H1 (cell line): ENCODE results near the gene STRIP2. TPM values are rescaled to one million over a fixed set of nuclear protein-coding genes. Genes with fewer than 3 reads are reported as not detected.

ENCODE experiments used
- CTCF ChIA-PET: fragments of 300-600 bp; sonication (Branson Sonifier 250); formaldehyde crosslinking; loops from one replicate; lab custom pipeline; 2021; ENCODE audit not compliant: partially characterized antibody; lab: Charles Lee
- POLR2A ChIA-PET: fragments of 300-600 bp; sonication (Branson Sonifier 250); formaldehyde crosslinking; loops from one replicate; lab custom pipeline; 2021; ENCODE audit warnings: inconsistent platforms; ENCODE audit not compliant: partially characterized antibody; lab: Charles Lee
- DNase-seq, 2 experiments: peaks; one replicate each; pipeline versions ENCODE4 v3.0.0 to v3.0.0-alpha.2; 2010 to 2022; ENCODE audit warnings: low spot score in 2 of 2, low read depth in 1 of 2, mixed read lengths in 1 of 2
- FAIRE-seq: peaks from 2 replicates; lab custom pipeline; 2011; peaks lifted over from hg19 to GRCh38; lab: Jason Lieb, UNC
- H2AFZ ChIP-seq: 2 replicates; pipeline ENCODE4 v1.8.1; 2012; ENCODE audit warnings: low read length, inconsistent platforms
- H2AK5ac ChIP-seq: 2 replicates; pipeline ENCODE4 v1.6.1; 2013; ENCODE audit warnings: low read depth, low read length
- H2BK120ac ChIP-seq: replicated peaks from 2 replicates; pipeline ENCODE3; 2013; ENCODE audit warnings: low read depth, low read length, inconsistent platforms
- H2BK12ac ChIP-seq: 2 replicates; pipeline ENCODE4 v1.6.1; 2013; ENCODE audit warnings: low read depth, low read length
- H2BK15ac ChIP-seq: 2 replicates; pipeline ENCODE4 v1.6.1; 2013; ENCODE audit warnings: low read length
- H2BK20ac ChIP-seq: 2 replicates; pipeline ENCODE4 v1.6.1; 2013; ENCODE audit warnings: low read length
- H2BK5ac ChIP-seq: 2 replicates; pipeline ENCODE4 v1.6.1; 2013; ENCODE audit warnings: low read depth, low read length
- H3K14ac ChIP-seq: 2 replicates; pipeline ENCODE4 v1.6.1; 2013; ENCODE audit warnings: inconsistent platforms; ENCODE audit not compliant: insufficient read length
- H3K18ac ChIP-seq: 2 replicates; pipeline ENCODE4 v1.6.1; 2013; ENCODE audit warnings: low read length; ENCODE audit errors: extremely low read depth
- H3K23ac ChIP-seq: 2 replicates; pipeline ENCODE4 v1.6.1; 2013; ENCODE audit warnings: inconsistent platforms; ENCODE audit not compliant: insufficient read length
- H3K23me2 ChIP-seq: 2 replicates; pipeline ENCODE4 v1.6.1; 2013; ENCODE audit warnings: low read depth, low read length
- H3K27ac ChIP-seq: 2 replicates; pipeline ENCODE4 v1.6.1; 2011; ENCODE audit warnings: low read depth, low read length, inconsistent platforms
- H3K27me3 ChIP-seq, 4 experiments: replicated peaks in 1 of 4; 1 replicate in 1 of 4; 2 replicates in 3 of 4; pipeline versions ENCODE4 v1.6.1 to v1.8.1; 2011 to 2013; ENCODE audit warnings: low read length in 3 of 4, mild to moderate bottlenecking in 3 of 4, inconsistent platforms in 2 of 4, mixed read lengths in 2 of 4, moderate library complexity in 1 of 4; ENCODE audit not compliant: control insufficient read depth in 3 of 4, insufficient read depth in 3 of 4; ENCODE audit errors: extremely low read depth in 1 of 4
- H3K36me3 ChIP-seq, 4 experiments: 2 replicates each; pipeline versions ENCODE4 v1.6.1 to v1.8.1; 2011 to 2013; ENCODE audit warnings: mild to moderate bottlenecking in 4 of 4, low read length in 3 of 4, moderate library complexity in 2 of 4, control low read depth in 1 of 4, inconsistent platforms in 1 of 4; ENCODE audit not compliant: insufficient read depth in 4 of 4, control insufficient read depth in 2 of 4
- H3K4ac ChIP-seq: replicated peaks from 2 replicates; pipeline ENCODE3; 2013; ENCODE audit warnings: low read length, low read depth, mixed read lengths, inconsistent platforms; ENCODE audit not compliant: insufficient read length
- H3K4me1 ChIP-seq, 4 experiments: replicated peaks in 1 of 4; 1 replicate in 1 of 4; 2 replicates in 3 of 4; pipeline versions ENCODE4 v1.6.1 to v1.8.1; 2011 to 2013; ENCODE audit warnings: low read length in 3 of 4, inconsistent platforms in 2 of 4, mixed read lengths in 1 of 4; ENCODE audit not compliant: insufficient read depth in 4 of 4, control insufficient read depth in 3 of 4
- H3K4me2 ChIP-seq, 2 experiments: 2 replicates each; pipeline versions ENCODE4 v1.6.1 to v1.8.1; 2011 to 2013; ENCODE audit warnings: low read depth in 2 of 2, low read length in 2 of 2, control low read depth in 1 of 2, inconsistent platforms in 1 of 2, mild to moderate bottlenecking in 1 of 2; ENCODE audit not compliant: insufficient read depth in 1 of 2
- H3K4me3 ChIP-seq, 4 experiments: fragments of 200-600, 300-600 bp in 1 of 4; sonication (generic), shearing (Covaris generic), sonication (Bioruptor Twin) in 1 of 4; 2 replicates each; pipeline versions ENCODE4 v1.5.1 to v1.8.1; 2011 to 2016; ENCODE audit warnings: low read length in 4 of 4, low read depth in 3 of 4, control low read depth in 2 of 4, inconsistent platforms in 2 of 4, mild to moderate bottlenecking in 2 of 4, mixed read lengths in 1 of 4, moderate library complexity in 1 of 4; ENCODE audit not compliant: insufficient read depth in 2 of 4; ENCODE audit errors: extremely low read depth in 1 of 4
- H3K56ac ChIP-seq: replicated peaks from 2 replicates; pipeline ENCODE3; 2013; ENCODE audit warnings: low read depth, mild to moderate bottlenecking, mixed read lengths, low read length, inconsistent platforms; ENCODE audit not compliant: insufficient read length
- H3K79me1 ChIP-seq: 2 replicates; pipeline ENCODE4 v1.6.1; 2013; ENCODE audit warnings: low read depth, low read length, control low read depth
- H3K79me2 ChIP-seq, 2 experiments: 2 replicates each; pipeline versions ENCODE4 v1.6.1 to v1.8.1; 2012 to 2013; ENCODE audit warnings: low read length in 2 of 2, mild to moderate bottlenecking in 2 of 2, inconsistent platforms in 1 of 2; ENCODE audit not compliant: insufficient read depth in 2 of 2, control insufficient read depth in 1 of 2
- H3K9ac ChIP-seq, 4 experiments: replicated peaks in 1 of 4; 1 replicate in 1 of 4; 2 replicates in 3 of 4; pipeline versions ENCODE4 v1.6.1 to v1.8.1; 2011 to 2013; ENCODE audit warnings: low read depth in 3 of 4, low read length in 3 of 4, control low read depth in 2 of 4, mild to moderate bottlenecking in 2 of 4, moderate library complexity in 2 of 4, inconsistent platforms in 1 of 4; ENCODE audit errors: extremely low read depth in 1 of 4
- H3K9me3 ChIP-seq, 2 experiments: 2 replicates each; pipeline versions ENCODE4 v1.6.1 to v1.8.1; 2012 to 2013; ENCODE audit warnings: mild to moderate bottlenecking in 2 of 2, moderate library complexity in 2 of 2, control low read depth in 1 of 2, inconsistent platforms in 1 of 2, low read depth in 1 of 2, low read length in 1 of 2, mixed read lengths in 1 of 2; ENCODE audit not compliant: insufficient read depth in 2 of 2
- H4K20me1 ChIP-seq, 2 experiments: replicated peaks in 1 of 2; 2 replicates each; pipeline versions ENCODE3 to v1.8.1; 2011 to 2013; ENCODE audit warnings: inconsistent platforms in 2 of 2, low read length in 2 of 2, mild to moderate bottlenecking in 1 of 2; ENCODE audit not compliant: insufficient read depth in 2 of 2, control insufficient read depth in 1 of 2
- H4K5ac ChIP-seq: 2 replicates; pipeline ENCODE4 v1.6.1; 2013; ENCODE audit warnings: low read length, low read depth, mixed read lengths, inconsistent platforms; ENCODE audit not compliant: insufficient read length
- H4K8ac ChIP-seq: 2 replicates; pipeline ENCODE4 v1.8.0; 2013; ENCODE audit warnings: mild to moderate bottlenecking, moderate library complexity, low read length, inconsistent platforms; ENCODE audit not compliant: insufficient read depth; ENCODE audit errors: extremely low read depth
- H4K91ac ChIP-seq: replicated peaks from 2 replicates; pipeline ENCODE3; 2013; ENCODE audit warnings: low read length, mixed read lengths, inconsistent platforms; ENCODE audit not compliant: insufficient read length
- CEBPB ChIP-seq: IDR thresholded peaks from 2 replicates; pipeline ENCODE4 v1.6.1; 2012; ENCODE audit warnings: low read depth, low read length
- CREB1 ChIP-seq: IDR thresholded peaks from 2 replicates; pipeline ENCODE4 v1.6.1; 2012; ENCODE audit warnings: inconsistent platforms
- JUN ChIP-seq: IDR thresholded peaks from 2 replicates; pipeline ENCODE4 v1.6.1; 2011; ENCODE audit warnings: low read depth, mild to moderate bottlenecking, improper control_type of control experiment, low read length
- MAFK ChIP-seq: IDR thresholded peaks from 2 replicates; pipeline ENCODE4 v1.6.1; 2012; ENCODE audit warnings: low read depth, mild to moderate bottlenecking, improper control_type of control experiment, low read length
- RAD21 ChIP-seq, 2 experiments: IDR thresholded peaks in 1 of 2; conservative IDR thresholded peaks in 1 of 2; 2 replicates each; pipeline ENCODE4 v1.6.1; 2011; ENCODE audit warnings: low read depth in 2 of 2, low read length in 2 of 2, improper control_type of control experiment in 1 of 2, inconsistent platforms in 1 of 2, mild to moderate bottlenecking in 1 of 2, moderate library complexity in 1 of 2
- SUZ12 ChIP-seq: fragments of 200-600 bp; sonication (generic); IDR thresholded peaks from 2 replicates; pipeline ENCODE4 v1.6.1; 2012; ENCODE audit warnings: mild to moderate bottlenecking, inconsistent platforms, low read length, moderate library complexity, mixed read lengths
- TAF1 ChIP-seq: IDR thresholded peaks from 2 replicates; pipeline ENCODE4 v1.6.1; 2011; ENCODE audit warnings: mild to moderate bottlenecking, low read depth, low read length
- TEAD4 ChIP-seq: IDR thresholded peaks from 2 replicates; pipeline ENCODE4 v1.6.1; 2012; ENCODE audit warnings: low read depth, low read length, inconsistent platforms, mixed read lengths
- WGBS, 2 experiments: shearing (Covaris generic) in 1 of 2; methylation state at CpG; one replicate each; pipeline versions ENCODE4 v1.1.6 to v1.1.7; 2013 to 2015; ENCODE audit warnings: low lambda C conversion rate in 2 of 2, mixed read lengths in 2 of 2, inconsistent platforms in 1 of 2, low coverage in 1 of 2, missing lambda C conversion rate in 1 of 2; ENCODE audit not compliant: insufficient replicate concordance in 2 of 2, insufficient coverage in 1 of 2, insufficient read length in 1 of 2; ENCODE audit errors: extremely low coverage in 1 of 2, missing lambda C conversion rate in 1 of 2; 5-methylcytosine and 5-hydroxymethylcytosine counted together
- polyA plus RNA-seq, 7 experiments: library from polyadenylated mRNA; depleted of rRNA in 3 of 7; stranded (reverse) in 5 of 7; unstranded in 2 of 7; fragments of >200 nt in 5 of 7; fragments of 200-250 nt in 2 of 7; gene quantifications; 1 replicate in 5 of 7; 2 replicates in 1 of 7; 4 replicates in 1 of 7; pipeline versions ENCODE4 v1.2.1 to v1.2.3, GENCODE V29; 2011 to 2013; ENCODE audit warnings: missing spikeins in 2 of 7, mixed read lengths in 2 of 7
- total RNA-seq: library from RNA; stranded (reverse); fragmentation: NEBNext Ultra II Directional; extraction: Animal tissue kit (Norgen Biotek cat#: 25700); gene quantifications from 2 replicates; pipeline ENCODE4 v1.2.1, GENCODE V29; 2021

STRIP2 gene
- total and polyA plus RNA-seq, 2 of the 8 experiments (the other 6 are each of a cell fraction or from before 2014, with no cell fraction given), result 5.3 to 8.2 TPM

DNA sequence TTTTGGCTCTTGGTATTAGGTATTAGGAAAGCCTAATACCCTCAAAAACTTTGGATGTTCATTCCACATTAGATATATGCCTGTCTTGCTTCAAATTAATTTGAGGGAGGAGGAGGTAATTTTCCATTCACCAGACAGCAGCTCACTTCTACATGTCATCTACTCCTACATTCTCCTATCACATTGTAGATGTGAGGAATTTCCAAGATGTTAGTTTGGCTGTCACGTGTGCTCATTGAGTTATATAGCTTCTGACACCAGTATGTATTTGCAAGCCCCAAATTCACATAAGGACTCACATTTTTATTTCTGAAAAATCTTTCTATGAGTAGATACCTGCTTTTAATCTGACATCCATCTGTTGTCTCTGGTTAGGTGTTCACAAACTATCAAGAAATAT is 45.6 kb downstream of the STRIP2 start:
- H3K4me3 ChIP-seq, result no peak overlapping the region
- H2BK5ac ChIP-seq, result no peak overlapping the region
- H3K14ac ChIP-seq, result no peak overlapping the region
- no peak overlapping the region for H2AK5ac ChIP-seq
- TF ChIP-seq SUZ12 (no peak), RAD21 (IDR thresholded peaks at IDR 0.05 in 1 of 2, conservative IDR thresholded peaks at IDR 0.05 in 1 of 2; ENCODE audit: low read depth in 2 of 2, low read length in 2 of 2) (no peak), CEBPB (no peak), MAFK (no peak), TEAD4 (no peak), CREB1 (no peak), TAF1 (no peak), JUN (no peak)
- TF ChIP-seq, all 59 proteins: peak for 0
- ChIA-PET POLR2A (interaction anchor here (0.6 kb wide), 2 partner anchors 76 to 300 kb away, joined by 3 read pairs; no protein-coding TSS in a partner anchor), CTCF (interaction anchor here (0.7 to 8.1 kb wide), 6 partner anchors 8 to 350 kb away, joined by 3 to 52 read pairs (median 3); no protein-coding TSS in a partner anchor)
- no peak overlapping the region for H2BK20ac ChIP-seq
- no peaks in the 10 kb centered on the region for H3K79me1 ChIP-seq
- H4K20me1 ChIP-seq, result no peaks in the 10 kb centered on the region
- H2AFZ ChIP-seq, result no peak overlapping the region
- H3K23me2 ChIP-seq, result no peaks in the 10 kb centered on the region
- no peak overlapping the region for H3K4me2 ChIP-seq
- H3K23ac ChIP-seq, result no peak overlapping the region
- H3K4ac ChIP-seq, result no peak overlapping the region
- DNase-seq, result no peak
- no peak overlapping the region for H3K9ac ChIP-seq
- no peak overlapping the region for H4K8ac ChIP-seq
- peaks cover 0 to 8% of the 10 kb centered on the region in 2 experiments; a peak in 1 of 4 replicates for H3K9me3 ChIP-seq
- H3K79me2 ChIP-seq, result no peaks in the 10 kb centered on the region
- no peak for FAIRE-seq
- no peaks in the 10 kb centered on the region for H3K4me1 ChIP-seq
- 88% methylated on average over 1 of the region's 1 CpG; no CpG with 5 or more reads in 1 of the 2 experiments for WGBS, 2 experiments
- H3K27me3 ChIP-seq, result no peaks in the 10 kb centered on the region
- no peak overlapping the region for H4K91ac ChIP-seq
- no peak overlapping the region for H3K27ac ChIP-seq
- H2BK15ac ChIP-seq, result no peak overlapping the region
- no peak overlapping the region for H2BK12ac ChIP-seq
- peaks cover 0 to 21% (median 5%) of the 10 kb centered on the region in 4 experiments; a peak in 2 of 8 replicates for H3K36me3 ChIP-seq
- H3K18ac ChIP-seq, result no peak overlapping the region
- H2BK120ac ChIP-seq, result no peak overlapping the region
- H4K5ac ChIP-seq, result no peak overlapping the region
- H3K56ac ChIP-seq, result no peak overlapping the region
